Measurements from ENCODE around the gene RGS5. TPM values are rescaled to one million over a fixed set of nuclear protein-coding genes. Genes with fewer than 3 reads are reported as not detected.

Gene RGS5
- total and polyA plus RNA-seq, 7 donors: 2.8 to 285 (median 155) TPM

- 87% methylated on average over 6 of the region's 6 CpGs for WGBS, 2 donors
- DNase-seq: no peak
- Histone ChIP-seq H3K36me3 (no peaks in the 10 kb centered on the region), H3K4me3 (no peak overlapping the region), H3K27me3 (no peaks in the 10 kb centered on the region), H3K4me1 (peaks cover 0 to 49% (median 34%) of the 10 kb centered on the region in 4 donors), H3K27ac (peak overlapping the region; percentile 14 to 47 (median 38)), H3K9me3 (no peaks in the 10 kb centered on the region)
- intact Hi-C loops (cut with DNase I): no loop called here
- TF ChIP-seq POLR2AphosphoS5 (IDR thresholded peaks at IDR 0.05): no peak
- TF ChIP-seq EP300 (IDR thresholded peaks at IDR 0.05): no peak
- no peak for TF ChIP-seq POLR2A (IDR thresholded peaks at IDR 0.05)
- no peak for TF ChIP-seq CTCF (IDR thresholded peaks at IDR 0.05)
Measured at GRCh38 chr1:163162381-163162914, 40.3 kb downstream of the RGS5 start.

GRCh38 chr1:163161841-163162240 lies 40.9 kb downstream of the RGS5 start:
- Histone ChIP-seq H3K4me1 (peaks cover 0 to 48% (median 33%) of the 10 kb centered on the region in 4 donors), H3K27ac (peak overlapping the region in 1 of 4 donors; percentile 47), H3K36me3 (no peaks in the 10 kb centered on the region), H3K9me3 (no peaks in the 10 kb centered on the region), H3K27me3 (no peaks in the 10 kb centered on the region), H3K4me3 (no peak overlapping the region)
- intact Hi-C loops (cut with DNase I): no loop called here
- no peak for DNase-seq
- WGBS, 2 donors: 77 to 82% methylated on average over 5 of the region's 5 CpGs
- TF ChIP-seq POLR2AphosphoS5 (IDR thresholded peaks at IDR 0.05) (no peak), EP300 (IDR thresholded peaks at IDR 0.05) (no peak), CTCF (IDR thresholded peaks at IDR 0.05) (no peak), POLR2A (IDR thresholded peaks at IDR 0.05) (no peak)

GRCh38 chr1:163161337-163161736 lies 41.4 kb downstream of the RGS5 start:
- H3K4me3 ChIP-seq: no peak overlapping the region
- no peaks in the 10 kb centered on the region for H3K9me3 ChIP-seq
- 77% methylated on average over 2 of the region's 2 CpGs for WGBS, 2 donors
- H3K4me1 ChIP-seq: peaks cover 0 to 48% (median 34%) of the 10 kb centered on the region in 4 donors
- no peak for DNase-seq
- intact Hi-C loops (cut with DNase I): no loop called here
- no peak overlapping the region for H3K27ac ChIP-seq
- no peak for TF ChIP-seq CTCF (IDR thresholded peaks at IDR 0.05)
- TF ChIP-seq POLR2A (IDR thresholded peaks at IDR 0.05): no peak
- no peak for TF ChIP-seq POLR2AphosphoS5 (IDR thresholded peaks at IDR 0.05)
- no peak for TF ChIP-seq EP300 (IDR thresholded peaks at IDR 0.05)
- H3K27me3 ChIP-seq: no peaks in the 10 kb centered on the region
- H3K36me3 ChIP-seq: no peaks in the 10 kb centered on the region

GRCh38 chr1:163155606-163156005 lies 47.1 kb downstream of the RGS5 start:
- Histone ChIP-seq H3K4me1 (peaks cover 0 to 22% (median 7%) of the 10 kb centered on the region in 4 donors), H3K4me3 (no peak overlapping the region), H3K9me3 (no peaks in the 10 kb centered on the region), H3K27ac (peak overlapping the region in 1 of 4 donors; percentile 46), H3K36me3 (peaks cover 0 to 6% (median 0%) of the 10 kb centered on the region in 4 donors), H3K27me3 (no peaks in the 10 kb centered on the region)
- no peak for DNase-seq
- 89 to 97% methylated on average over 5 of the region's 5 CpGs for WGBS, 2 donors
- TF ChIP-seq CTCF (IDR thresholded peaks at IDR 0.05): no peak
- intact Hi-C loops (cut with DNase I): no loop called here

GRCh38 chr1:163148911-163149310 lies 53.8 kb downstream of the RGS5 start:
- Histone ChIP-seq H3K9me3 (no peaks in the 10 kb centered on the region), H3K4me3 (no peak overlapping the region), H3K4me1 (no peaks in the 10 kb centered on the region), H3K27me3 (no peaks in the 10 kb centered on the region), H3K36me3 (peaks cover 0 to 12% (median 0%) of the 10 kb centered on the region in 4 donors), H3K27ac (no peak overlapping the region)
- TF ChIP-seq POLR2A (IDR thresholded peaks at IDR 0.05) (no peak), CTCF (IDR thresholded peaks at IDR 0.05) (no peak), EP300 (IDR thresholded peaks at IDR 0.05) (no peak), POLR2AphosphoS5 (IDR thresholded peaks at IDR 0.05) (no peak)
- WGBS, 2 donors: 77 to 89% methylated on average over 2 of the region's 2 CpGs
- no peak for DNase-seq
- intact Hi-C loops (cut with DNase I): no loop called here

Data from sigmoid colon (tissue), 7 donors.